G401.6 (cell line): Measurements from ENCODE around the gene ABTB2.

Experiments used
- FAIRE-seq: peaks from 2 replicates; lab custom pipeline; 2012; peaks lifted over from hg19 to GRCh38; lab: Jason Lieb, UNC

Gene ABTB2

GRCh38 chr11:34165786-34166555, 191.8 kb downstream of the ABTB2 start:
- FAIRE-seq = no peak

- no peak for FAIRE-seq
These were observed 192.7 kb downstream of the ABTB2 start for GRCh38 chr11:34165121-34165520.

- FAIRE-seq = no peak
These were observed 195.0 kb downstream of the ABTB2 start for GRCh38 chr11:34162856-34163255.

GRCh38 chr11:34162493-34162820, 195.4 kb downstream of the ABTB2 start:
- FAIRE-seq = no peak

GRCh38 chr11:34161812-34162492, 195.9 kb downstream of the ABTB2 start:
- no peak for FAIRE-seq

- FAIRE-seq = no peak
These were observed 196.4 kb downstream of the ABTB2 start for GRCh38 chr11:34161361-34161760.

GRCh38 chr11:34160791-34161190, 197.0 kb downstream of the ABTB2 start:
- no peak for FAIRE-seq

GRCh38 chr11:34160049-34160721, 197.6 kb downstream of the ABTB2 start:
- no peak for FAIRE-seq

- no peak for FAIRE-seq
These were observed 199.1 kb downstream of the ABTB2 start for GRCh38 chr11:34158661-34159060.

GRCh38 chr11:34157163-34157562, 200.6 kb downstream of the ABTB2 start:
- no peak for FAIRE-seq

GRCh38 chr11:34155757-34156062, 202.1 kb downstream of the ABTB2 start:
- FAIRE-seq = no peak

GRCh38 chr11:34155057-34155756, 202.6 kb downstream of the ABTB2 start:
- FAIRE-seq = no peak

GRCh38 chr11:34154059-34154875, 203.5 kb downstream of the ABTB2 start:
- FAIRE-seq = no peak

- FAIRE-seq = no peak
These were observed 205.6 kb downstream of the ABTB2 start for GRCh38 chr11:34151916-34152845.

GRCh38 chr11:34151166-34151565, 206.6 kb downstream of the ABTB2 start:
- FAIRE-seq = no peak

- no peak for FAIRE-seq
These were observed 207.2 kb downstream of the ABTB2 start for GRCh38 chr11:34150494-34151151.

GRCh38 chr11:34149786-34150185, 208.0 kb downstream of the ABTB2 start:
- FAIRE-seq = no peak

- no peak for FAIRE-seq
These were observed 208.5 kb downstream of the ABTB2 start for GRCh38 chr11:34149274-34149673.

GRCh38 chr11:34148504-34149165, 209.2 kb downstream of the ABTB2 start:
- FAIRE-seq = no peak

GRCh38 chr11:34147581-34147980, 210.2 kb downstream of the ABTB2 start:
- no peak for FAIRE-seq
